Ishikawa (cell line): ENCODE data around the gene FBXO24.

Experiments
- CEBPB ChIP-seq: IDR thresholded peaks from 2 replicates; pipeline ENCODE4 v1.6.1; 2012
- EGR1 ChIP-seq: IDR thresholded peaks from 2 replicates; pipeline ENCODE4 v1.6.1; 2012
- EP300 ChIP-seq: IDR thresholded peaks from 2 replicates; pipeline ENCODE4 v1.6.1; 2012; ENCODE audit warnings: borderline replicate concordance
- MAX ChIP-seq: IDR thresholded peaks from 2 replicates; pipeline ENCODE4 v1.6.1; 2012
- RAD21 ChIP-seq: IDR thresholded peaks from 2 replicates; pipeline ENCODE4 v1.6.1; 2012; ENCODE audit warnings: low read depth
- TAF1 ChIP-seq: IDR thresholded peaks from 2 replicates; pipeline ENCODE4 v1.6.1; 2012; ENCODE audit warnings: low read depth, mild to moderate bottlenecking
- TCF12 ChIP-seq: IDR thresholded peaks from 2 replicates; pipeline ENCODE4 v1.6.1; 2012; ENCODE audit warnings: low read depth
- TEAD4 ChIP-seq: IDR thresholded peaks from 2 replicates; pipeline ENCODE4 v1.6.1; 2012
- YY1 ChIP-seq: IDR thresholded peaks from 2 replicates; pipeline ENCODE4 v1.6.1; 2012; ENCODE audit warnings: low read depth

- TF ChIP-seq EGR1 = no peak
- no peak for TF ChIP-seq TCF12
- TF ChIP-seq RAD21 = no peak
- no peak for TF ChIP-seq TEAD4
- no peak for TF ChIP-seq TAF1
- TF ChIP-seq CEBPB = no peak
- no peak for TF ChIP-seq YY1
- no peak for TF ChIP-seq MAX
- no peak for TF ChIP-seq EP300
Measured at GRCh38 chr7:100613412-100614175, 27.5 kb downstream of the FBXO24 start.
